ENCODE results near the gene PIP5K1B.

PIP5K1B gene

GRCh38 chr9:68843239-68843638 lies 138.2 kb downstream of the PIP5K1B start:
- in situ Hi-C loops (cut with HindIII; ENCODE audit: low sequenced_read_pairs): loop anchor here (5.0 kb wide), 1 partner anchor 36 kb away; no protein-coding TSS in a partner anchor

- in situ Hi-C loops (cut with HindIII; ENCODE audit: low sequenced_read_pairs): loop anchor here (5.0 kb wide), 1 partner anchor 37 kb away; no protein-coding TSS in a partner anchor
These were observed 139.1 kb downstream of the PIP5K1B start for GRCh38 chr9:68844157-68844556.

- in situ Hi-C loops (cut with HindIII; ENCODE audit: low sequenced_read_pairs): loop anchor here (5.0 kb wide), 1 partner anchor 38 kb away; no protein-coding TSS in a partner anchor
These were observed 139.9 kb downstream of the PIP5K1B start for GRCh38 chr9:68844631-68845612.

GRCh38 chr9:68847765-68848164 lies 142.7 kb downstream of the PIP5K1B start:
- in situ Hi-C loops (cut with HindIII; ENCODE audit: low sequenced_read_pairs): no loop called here

- in situ Hi-C loops (cut with HindIII; ENCODE audit: low sequenced_read_pairs): no loop called here
These were observed 146.6 kb downstream of the PIP5K1B start for GRCh38 chr9:68851657-68852056.

GRCh38 chr9:68852941-68853340 lies 147.9 kb downstream of the PIP5K1B start:
- in situ Hi-C loops (cut with HindIII; ENCODE audit: low sequenced_read_pairs): no loop called here

- in situ Hi-C loops (cut with HindIII; ENCODE audit: low sequenced_read_pairs): no loop called here
These were observed 154.3 kb downstream of the PIP5K1B start for GRCh38 chr9:68859347-68859746.

GRCh38 chr9:68860419-68860818 lies 155.4 kb downstream of the PIP5K1B start:
- in situ Hi-C loops (cut with HindIII; ENCODE audit: low sequenced_read_pairs): no loop called here

- in situ Hi-C loops (cut with HindIII; ENCODE audit: low sequenced_read_pairs): no loop called here
These were observed 156.4 kb downstream of the PIP5K1B start for GRCh38 chr9:68861436-68861835.

GRCh38 chr9:68867066-68867465 lies 162.0 kb downstream of the PIP5K1B start:
- in situ Hi-C loops (cut with HindIII; ENCODE audit: low sequenced_read_pairs): no loop called here

GRCh38 chr9:68869022-68869421 lies 164.0 kb downstream of the PIP5K1B start:
- in situ Hi-C loops (cut with HindIII; ENCODE audit: low sequenced_read_pairs): no loop called here

- in situ Hi-C loops (cut with HindIII; ENCODE audit: low sequenced_read_pairs): no loop called here
These were observed 165.0 kb downstream of the PIP5K1B start for GRCh38 chr9:68870086-68870485.

- in situ Hi-C loops (cut with HindIII; ENCODE audit: low sequenced_read_pairs): no loop called here
These were observed 166.2 kb downstream of the PIP5K1B start for GRCh38 chr9:68871236-68871635.

GRCh38 chr9:68872026-68872501 lies 167.0 kb downstream of the PIP5K1B start:
- in situ Hi-C loops (cut with HindIII; ENCODE audit: low sequenced_read_pairs): no loop called here

- in situ Hi-C loops (cut with HindIII; ENCODE audit: low sequenced_read_pairs): no loop called here
These were observed 168.1 kb downstream of the PIP5K1B start for GRCh38 chr9:68873179-68873578.

GRCh38 chr9:68876273-68876672 lies 171.2 kb downstream of the PIP5K1B start:
- in situ Hi-C loops (cut with HindIII; ENCODE audit: low sequenced_read_pairs): loop anchor here (25.0 kb wide), 1 partner anchor 111 kb away; no protein-coding TSS in a partner anchor

- in situ Hi-C loops (cut with HindIII; ENCODE audit: low sequenced_read_pairs): loop anchor here (25.0 kb wide), 1 partner anchor 111 kb away; no protein-coding TSS in a partner anchor
These were observed 171.6 kb downstream of the PIP5K1B start for GRCh38 chr9:68876681-68877080.

GRCh38 chr9:68877219-68877618 lies 172.2 kb downstream of the PIP5K1B start:
- in situ Hi-C loops (cut with HindIII; ENCODE audit: low sequenced_read_pairs): loop anchor here (25.0 kb wide), 1 partner anchor 110 kb away; no protein-coding TSS in a partner anchor

- in situ Hi-C loops (cut with HindIII; ENCODE audit: low sequenced_read_pairs): loop anchor here (25.0 kb wide), 1 partner anchor 109 kb away; no protein-coding TSS in a partner anchor
These were observed 173.4 kb downstream of the PIP5K1B start for GRCh38 chr9:68878450-68878849.

- in situ Hi-C loops (cut with HindIII; ENCODE audit: low sequenced_read_pairs): loop anchor here (25.0 kb wide), 1 partner anchor 104 kb away; no protein-coding TSS in a partner anchor
These were observed 178.2 kb downstream of the PIP5K1B start for GRCh38 chr9:68883224-68883623.

- in situ Hi-C loops (cut with HindIII; ENCODE audit: low sequenced_read_pairs): loop anchor here (25.0 kb wide), 1 partner anchor 100 kb away; no protein-coding TSS in a partner anchor
These were observed 182.2 kb downstream of the PIP5K1B start for GRCh38 chr9:68887232-68887631.
